ENCODE measurements around the gene AGR3.

DNA sequence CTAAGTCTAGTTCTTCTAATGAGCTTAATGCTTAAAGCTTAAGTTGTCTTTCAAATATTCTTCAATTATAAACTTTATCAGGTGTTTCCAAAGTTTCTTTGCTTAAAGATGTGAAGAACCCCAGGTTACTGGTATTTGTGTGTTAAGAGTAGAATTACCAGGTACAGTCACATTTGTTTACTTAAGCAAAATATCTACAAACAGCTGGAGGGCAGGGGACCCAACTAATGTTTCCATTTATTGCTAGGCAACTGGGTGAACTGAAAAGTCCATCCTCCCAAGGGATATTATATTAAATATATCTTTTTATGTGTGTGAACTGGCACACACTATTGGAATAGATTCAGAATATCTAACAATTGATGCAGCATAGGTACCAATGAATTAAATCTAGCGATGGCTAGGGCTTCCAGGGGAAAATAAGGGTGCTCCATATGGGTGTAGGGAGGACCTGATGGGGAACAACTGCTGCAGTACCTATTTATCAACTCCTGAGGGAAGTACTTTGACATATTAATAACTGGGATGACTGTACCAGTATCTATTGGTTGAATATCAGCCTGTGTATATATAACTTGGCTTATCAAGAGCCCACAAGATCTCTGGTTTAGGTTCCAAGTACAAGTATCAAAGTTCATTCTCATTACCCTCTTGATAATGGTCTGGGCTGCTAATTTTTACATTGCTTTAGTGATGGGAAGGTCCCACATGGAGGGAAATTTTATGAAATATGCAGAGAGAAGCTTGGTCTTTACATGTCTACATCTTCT lies 10.3 kb upstream of the AGR3 start:
- TF ChIP-seq, protein P1, sequence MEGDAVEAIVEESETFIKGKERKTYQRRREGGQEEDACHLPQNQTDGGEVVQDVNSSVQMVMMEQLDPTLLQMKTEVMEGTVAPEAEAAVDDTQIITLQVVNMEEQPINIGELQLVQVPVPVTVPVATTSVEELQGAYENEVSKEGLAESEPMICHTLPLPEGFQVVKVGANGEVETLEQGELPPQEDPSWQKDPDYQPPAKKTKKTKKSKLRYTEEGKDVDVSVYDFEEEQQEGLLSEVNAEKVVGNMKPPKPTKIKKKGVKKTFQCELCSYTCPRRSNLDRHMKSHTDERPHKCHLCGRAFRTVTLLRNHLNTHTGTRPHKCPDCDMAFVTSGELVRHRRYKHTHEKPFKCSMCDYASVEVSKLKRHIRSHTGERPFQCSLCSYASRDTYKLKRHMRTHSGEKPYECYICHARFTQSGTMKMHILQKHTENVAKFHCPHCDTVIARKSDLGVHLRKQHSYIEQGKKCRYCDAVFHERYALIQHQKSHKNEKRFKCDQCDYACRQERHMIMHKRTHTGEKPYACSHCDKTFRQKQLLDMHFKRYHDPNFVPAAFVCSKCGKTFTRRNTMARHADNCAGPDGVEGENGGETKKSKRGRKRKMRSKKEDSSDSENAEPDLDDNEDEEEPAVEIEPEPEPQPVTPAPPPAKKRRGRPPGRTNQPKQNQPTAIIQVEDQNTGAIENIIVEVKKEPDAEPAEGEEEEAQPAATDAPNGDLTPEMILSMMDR (IDR thresholded peaks at IDR 0.05; ENCODE audit: poor library complexity): no peak
- TF ChIP-seq EZH2 (IDR thresholded peaks at IDR 0.05; ENCODE audit: borderline replicate concordance) (no peak), EZH2phosphoT487 (IDR thresholded peaks at IDR 0.05; ENCODE audit: low read depth, severe bottlenecking, unreplicated experiment) (no peak)
